ENCODE measurements around the gene FHDC1.
A peak's percentile ranks its signal among the peaks of the same experiment; 100 is the strongest.

FHDC1 gene

GRCh38 chr4:152956147-152956546 lies 20.0 kb downstream of the FHDC1 start:
- H3K36me3 ChIP-seq (ENCODE audit: control insufficient read depth in 5 of 5, insufficient read depth in 5 of 5, low read length in 5 of 5): no peaks in the 10 kb centered on the region
- H3K9ac ChIP-seq (ENCODE audit: low read length in 5 of 5): no peak overlapping the region
- H3K27ac ChIP-seq (ENCODE audit: low read depth, low read length): no peak overlapping the region
- H3K27me3 ChIP-seq (ENCODE audit: control insufficient read depth in 5 of 5, insufficient read depth in 4 of 5, low read length in 5 of 5): no peaks in the 10 kb centered on the region
- no peak overlapping the region for H3K4me3 ChIP-seq (ENCODE audit: low read depth in 1 of 5, low read length in 5 of 5)
- peaks cover 4 to 19% (median 11%) of the 10 kb centered on the region in 5 donors for H3K4me1 ChIP-seq (ENCODE audit: control insufficient read depth in 5 of 5, insufficient read depth in 5 of 5, low read length in 5 of 5)
- no peaks in the 10 kb centered on the region for H3K9me3 ChIP-seq (ENCODE audit: control insufficient read depth in 5 of 5, low read length in 5 of 5)

DNA sequence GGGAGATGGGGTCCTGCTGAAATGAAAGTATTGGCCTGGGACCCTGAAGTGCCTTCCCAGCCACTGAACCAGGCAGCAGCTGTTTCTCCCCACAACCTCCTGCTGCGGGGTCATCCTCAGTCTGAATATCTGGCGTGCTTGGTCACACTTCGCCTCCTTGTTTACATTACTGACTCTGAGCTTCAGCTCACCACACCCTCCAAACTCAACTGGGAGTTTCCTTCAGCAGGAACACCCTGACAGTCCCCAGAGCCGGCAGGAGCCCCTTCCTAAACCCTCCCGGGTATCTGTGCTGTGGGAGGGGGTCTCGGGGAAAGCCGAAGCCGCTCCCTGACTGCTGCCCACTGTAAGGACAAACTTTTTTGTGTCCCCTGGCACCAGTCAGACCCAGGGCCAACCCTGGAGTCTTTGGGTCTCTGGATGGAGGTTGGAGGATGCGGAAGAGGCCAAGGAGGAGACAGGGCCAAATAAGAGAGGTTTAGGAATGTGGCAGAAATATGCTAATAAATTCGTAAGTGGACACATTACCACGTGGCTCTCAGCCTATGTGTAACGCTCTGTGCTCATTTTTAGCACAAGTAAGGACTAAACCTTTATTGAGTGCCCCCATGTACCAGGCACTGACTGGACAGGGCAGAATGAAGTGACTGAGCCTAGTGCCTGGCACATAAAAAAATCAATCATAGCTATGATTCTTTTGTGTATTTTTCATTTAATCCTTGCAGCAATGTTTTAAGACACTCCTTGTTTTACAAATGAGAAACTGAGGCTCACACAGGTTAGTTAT lies 20.7 kb downstream of the FHDC1 start:
- Histone ChIP-seq H3K36me3 (ENCODE audit: control insufficient read depth in 5 of 5, insufficient read depth in 5 of 5, low read length in 5 of 5) (no peaks in the 10 kb centered on the region), H3K4me3 (ENCODE audit: low read depth in 1 of 5, low read length in 5 of 5) (no peak overlapping the region), H3K27me3 (ENCODE audit: control insufficient read depth in 5 of 5, insufficient read depth in 4 of 5, low read length in 5 of 5) (no peaks in the 10 kb centered on the region), H3K4me1 (ENCODE audit: control insufficient read depth in 5 of 5, insufficient read depth in 5 of 5, low read length in 5 of 5) (peaks cover 4 to 25% (median 15%) of the 10 kb centered on the region in 5 donors), H3K9ac (ENCODE audit: low read length in 5 of 5) (no peak overlapping the region), H3K27ac (ENCODE audit: low read depth, low read length) (no peak overlapping the region), H3K9me3 (ENCODE audit: control insufficient read depth in 5 of 5, low read length in 5 of 5) (no peaks in the 10 kb centered on the region)

GRCh38 chr4:152957437-152958171 lies 21.5 kb downstream of the FHDC1 start:
- Histone ChIP-seq H3K9ac (ENCODE audit: low read length in 5 of 5) (no peak overlapping the region), H3K36me3 (ENCODE audit: control insufficient read depth in 5 of 5, insufficient read depth in 5 of 5, low read length in 5 of 5) (no peaks in the 10 kb centered on the region), H3K27ac (ENCODE audit: low read depth, low read length) (no peak overlapping the region), H3K4me1 (ENCODE audit: control insufficient read depth in 5 of 5, insufficient read depth in 5 of 5, low read length in 5 of 5) (peaks cover 4 to 25% (median 19%) of the 10 kb centered on the region in 5 donors), H3K27me3 (ENCODE audit: control insufficient read depth in 5 of 5, insufficient read depth in 4 of 5, low read length in 5 of 5) (no peaks in the 10 kb centered on the region), H3K9me3 (ENCODE audit: control insufficient read depth in 5 of 5, low read length in 5 of 5) (no peaks in the 10 kb centered on the region), H3K4me3 (ENCODE audit: low read depth in 1 of 5, low read length in 5 of 5) (no peak overlapping the region)

GRCh38 chr4:152959080-152959479 lies 23.0 kb downstream of the FHDC1 start:
- H3K4me3 ChIP-seq (ENCODE audit: low read depth in 1 of 5, low read length in 5 of 5): no peak overlapping the region
- H3K4me1 ChIP-seq (ENCODE audit: control insufficient read depth in 5 of 5, insufficient read depth in 5 of 5, low read length in 5 of 5): peaks cover 4 to 25% (median 19%) of the 10 kb centered on the region in 5 donors
- no peaks in the 10 kb centered on the region for H3K36me3 ChIP-seq (ENCODE audit: control insufficient read depth in 5 of 5, insufficient read depth in 5 of 5, low read length in 5 of 5)
- no peaks in the 10 kb centered on the region for H3K9me3 ChIP-seq (ENCODE audit: control insufficient read depth in 5 of 5, low read length in 5 of 5)
- H3K9ac ChIP-seq (ENCODE audit: low read length in 5 of 5): no peak overlapping the region
- no peak overlapping the region for H3K27ac ChIP-seq (ENCODE audit: low read depth, low read length)
- no peaks in the 10 kb centered on the region for H3K27me3 ChIP-seq (ENCODE audit: control insufficient read depth in 5 of 5, insufficient read depth in 4 of 5, low read length in 5 of 5)

DNA sequence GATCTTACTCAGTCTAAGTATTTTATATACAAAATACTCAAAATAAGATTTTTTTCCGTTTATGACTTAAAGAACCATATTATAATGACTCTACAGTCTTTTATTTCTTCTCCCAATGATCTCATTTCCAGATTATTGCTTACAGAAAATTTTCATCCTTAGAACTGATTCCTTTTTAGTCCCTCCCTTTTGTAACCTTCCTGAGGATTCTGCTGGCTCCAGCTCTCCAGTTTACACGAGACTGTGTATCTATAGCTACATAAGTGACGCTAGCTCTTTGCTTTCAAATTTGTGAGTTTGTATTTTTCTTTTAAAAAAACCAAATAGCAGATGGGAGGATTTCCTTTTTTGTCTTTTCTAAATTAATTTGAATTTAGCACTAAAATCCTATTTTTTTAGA lies 24.0 kb downstream of the FHDC1 start:
- no peaks in the 10 kb centered on the region for H3K36me3 ChIP-seq (ENCODE audit: control insufficient read depth in 5 of 5, insufficient read depth in 5 of 5, low read length in 5 of 5)
- H3K4me3 ChIP-seq (ENCODE audit: low read depth in 1 of 5, low read length in 5 of 5): no peak overlapping the region
- H3K27ac ChIP-seq (ENCODE audit: low read depth, low read length): no peak overlapping the region
- peaks cover 4 to 25% (median 19%) of the 10 kb centered on the region in 5 donors for H3K4me1 ChIP-seq (ENCODE audit: control insufficient read depth in 5 of 5, insufficient read depth in 5 of 5, low read length in 5 of 5)
- no peaks in the 10 kb centered on the region for H3K27me3 ChIP-seq (ENCODE audit: control insufficient read depth in 5 of 5, insufficient read depth in 4 of 5, low read length in 5 of 5)
- H3K9ac ChIP-seq (ENCODE audit: low read length in 5 of 5): no peak overlapping the region
- H3K9me3 ChIP-seq (ENCODE audit: control insufficient read depth in 5 of 5, low read length in 5 of 5): no peaks in the 10 kb centered on the region

GRCh38 chr4:152961014-152961772 lies 25.1 kb downstream of the FHDC1 start:
- Histone ChIP-seq H3K9ac (ENCODE audit: low read length in 5 of 5) (no peak overlapping the region), H3K27me3 (ENCODE audit: control insufficient read depth in 5 of 5, insufficient read depth in 4 of 5, low read length in 5 of 5) (no peaks in the 10 kb centered on the region), H3K4me1 (ENCODE audit: control insufficient read depth in 5 of 5, insufficient read depth in 5 of 5, low read length in 5 of 5) (peaks cover 4 to 25% (median 19%) of the 10 kb centered on the region in 5 donors), H3K36me3 (ENCODE audit: control insufficient read depth in 5 of 5, insufficient read depth in 5 of 5, low read length in 5 of 5) (no peaks in the 10 kb centered on the region), H3K9me3 (ENCODE audit: control insufficient read depth in 5 of 5, low read length in 5 of 5) (no peaks in the 10 kb centered on the region), H3K27ac (ENCODE audit: low read depth, low read length) (peak overlapping the region; percentile 50), H3K4me3 (ENCODE audit: low read depth in 1 of 5, low read length in 5 of 5) (no peak overlapping the region)

DNA sequence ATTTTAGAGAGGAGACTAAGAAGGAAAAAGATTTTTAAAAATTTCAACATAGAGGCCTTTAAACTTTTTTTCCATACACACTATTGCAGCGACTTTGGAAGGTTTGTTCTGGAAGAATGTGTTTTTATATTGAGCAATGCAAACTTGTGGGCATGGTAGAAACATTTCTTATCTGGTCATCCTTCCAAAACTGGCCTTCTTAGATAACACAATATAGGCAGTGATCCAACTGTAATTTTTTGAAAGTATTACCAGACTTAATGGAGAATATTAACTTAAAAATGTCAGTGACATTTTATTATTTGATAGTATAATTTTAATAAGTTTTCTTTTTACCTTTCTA lies 25.6 kb downstream of the FHDC1 start:
- Histone ChIP-seq H3K36me3 (ENCODE audit: control insufficient read depth in 5 of 5, insufficient read depth in 5 of 5, low read length in 5 of 5) (no peaks in the 10 kb centered on the region), H3K4me3 (ENCODE audit: low read depth in 1 of 5, low read length in 5 of 5) (no peak overlapping the region), H3K9ac (ENCODE audit: low read length in 5 of 5) (no peak overlapping the region), H3K27me3 (ENCODE audit: control insufficient read depth in 5 of 5, insufficient read depth in 4 of 5, low read length in 5 of 5) (no peaks in the 10 kb centered on the region), H3K27ac (ENCODE audit: low read depth, low read length) (peak overlapping the region; percentile 50), H3K4me1 (ENCODE audit: control insufficient read depth in 5 of 5, insufficient read depth in 5 of 5, low read length in 5 of 5) (peaks cover 4 to 22% (median 19%) of the 10 kb centered on the region in 5 donors), H3K9me3 (ENCODE audit: control insufficient read depth in 5 of 5, low read length in 5 of 5) (no peaks in the 10 kb centered on the region)

DNA sequence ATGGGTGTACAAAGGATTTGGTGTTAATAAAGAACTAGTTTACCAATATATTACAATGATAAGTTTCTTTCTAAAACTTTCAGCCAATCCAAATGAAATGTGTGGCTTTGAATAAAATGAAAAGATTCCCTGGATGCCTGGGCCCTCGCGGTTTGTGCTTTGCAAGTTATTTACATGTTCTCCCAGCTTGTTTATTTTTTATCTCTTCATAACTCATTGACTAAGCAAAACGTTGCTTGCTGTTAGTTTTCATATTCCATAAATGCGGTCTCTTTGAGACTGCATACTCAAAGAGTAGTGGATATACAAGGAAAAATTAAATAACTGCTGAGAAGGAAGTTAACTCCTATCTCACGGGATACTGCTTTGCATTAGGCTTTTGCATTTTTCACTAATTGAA lies 26.0 kb downstream of the FHDC1 start:
- H3K36me3 ChIP-seq (ENCODE audit: control insufficient read depth in 5 of 5, insufficient read depth in 5 of 5, low read length in 5 of 5): no peaks in the 10 kb centered on the region
- H3K27ac ChIP-seq (ENCODE audit: low read depth, low read length): no peak overlapping the region
- peaks cover 4 to 18% (median 15%) of the 10 kb centered on the region in 5 donors for H3K4me1 ChIP-seq (ENCODE audit: control insufficient read depth in 5 of 5, insufficient read depth in 5 of 5, low read length in 5 of 5)
- no peaks in the 10 kb centered on the region for H3K27me3 ChIP-seq (ENCODE audit: control insufficient read depth in 5 of 5, insufficient read depth in 4 of 5, low read length in 5 of 5)
- H3K4me3 ChIP-seq (ENCODE audit: low read depth in 1 of 5, low read length in 5 of 5): no peak overlapping the region
- H3K9me3 ChIP-seq (ENCODE audit: control insufficient read depth in 5 of 5, low read length in 5 of 5): no peaks in the 10 kb centered on the region
- H3K9ac ChIP-seq (ENCODE audit: low read length in 5 of 5): no peak overlapping the region

- Histone ChIP-seq H3K27me3 (ENCODE audit: control insufficient read depth in 5 of 5, insufficient read depth in 4 of 5, low read length in 5 of 5) (no peaks in the 10 kb centered on the region), H3K9me3 (ENCODE audit: control insufficient read depth in 5 of 5, low read length in 5 of 5) (no peaks in the 10 kb centered on the region), H3K36me3 (ENCODE audit: control insufficient read depth in 5 of 5, insufficient read depth in 5 of 5, low read length in 5 of 5) (peaks cover 0 to 3% (median 0%) of the 10 kb centered on the region in 5 donors), H3K9ac (ENCODE audit: low read length in 5 of 5) (no peak overlapping the region), H3K4me1 (ENCODE audit: control insufficient read depth in 5 of 5, insufficient read depth in 5 of 5, low read length in 5 of 5) (peaks cover 0 to 12% (median 9%) of the 10 kb centered on the region in 5 donors), H3K27ac (ENCODE audit: low read depth, low read length) (no peak overlapping the region), H3K4me3 (ENCODE audit: low read depth in 1 of 5, low read length in 5 of 5) (no peak overlapping the region)
Observed at GRCh38 chr4:152964335-152964734, 28.2 kb downstream of the FHDC1 start.

DNA sequence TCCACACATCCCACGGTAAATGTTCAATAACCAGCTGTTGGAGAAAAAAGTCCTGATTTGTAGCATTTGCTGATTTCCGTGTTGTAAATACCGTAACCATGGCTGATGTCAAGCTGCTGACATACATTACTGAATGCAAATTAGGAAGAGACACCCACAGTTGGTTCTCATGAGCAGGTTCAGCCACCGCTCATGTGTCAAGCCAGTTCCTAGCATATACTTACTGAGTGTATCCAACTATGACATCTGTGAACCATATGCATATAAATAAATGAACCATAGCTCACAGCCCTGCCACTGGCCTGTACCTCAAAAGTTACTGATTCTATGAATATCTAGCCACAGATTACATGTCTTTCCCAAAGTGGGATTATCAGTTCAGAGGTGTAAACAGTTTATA lies 29.5 kb downstream of the FHDC1 start:
- Histone ChIP-seq H3K27me3 (ENCODE audit: control insufficient read depth in 5 of 5, insufficient read depth in 4 of 5, low read length in 5 of 5) (no peaks in the 10 kb centered on the region), H3K4me1 (ENCODE audit: control insufficient read depth in 5 of 5, insufficient read depth in 5 of 5, low read length in 5 of 5) (peaks cover 0 to 12% (median 9%) of the 10 kb centered on the region in 5 donors), H3K9ac (ENCODE audit: low read length in 5 of 5) (no peak overlapping the region), H3K36me3 (ENCODE audit: control insufficient read depth in 5 of 5, insufficient read depth in 5 of 5, low read length in 5 of 5) (peaks cover 0 to 3% (median 0%) of the 10 kb centered on the region in 5 donors), H3K4me3 (ENCODE audit: low read depth in 1 of 5, low read length in 5 of 5) (no peak overlapping the region), H3K27ac (ENCODE audit: low read depth, low read length) (no peak overlapping the region), H3K9me3 (ENCODE audit: control insufficient read depth in 5 of 5, low read length in 5 of 5) (no peaks in the 10 kb centered on the region)
